GM23338 (cell line): ENCODE results near the gene MAP1LC3B2. TPM values are rescaled to one million over a fixed set of nuclear protein-coding genes. Genes with fewer than 3 reads are reported as not detected.

ENCODE experiments used
- ATAC-seq: fragments of 200-7000 bp; cut with Tn5 transposase; 3 replicates; pipeline ENCODE4 v1.9.1; 2020
- DNase-seq: peaks from one replicate; pipeline ENCODE4 v3.0.0-alpha.2; 2015; ENCODE audit warnings: low spot score
- H2AFZ ChIP-seq: fragments of 200-600 bp; sonication (generic); 2 replicates; pipeline ENCODE4 v1.8.0; 2016; ENCODE audit warnings: antibody characterized with exemption, mild to moderate bottlenecking, moderate library complexity
- H3F3A ChIP-seq: fragments of 200-600 bp; sonication (generic); replicated peaks from 2 replicates; pipeline ENCODE4 v1.8.0; 2017; ENCODE audit warnings: antibody characterized with exemption, mixed run types, low read depth
- H3K27ac ChIP-seq: fragments of 200-600 bp; sonication (generic); 2 replicates; pipeline ENCODE4 v1.6.1; 2016; ENCODE audit warnings: low read depth
- H3K27me3 ChIP-seq: fragments of 200-600 bp; sonication (generic); 2 replicates; pipeline ENCODE4 v1.8.0; 2016; ENCODE audit warnings: mild to moderate bottlenecking, mixed run types, moderate library complexity; ENCODE audit not compliant: insufficient read depth
- H3K36me3 ChIP-seq: fragments of 200-600 bp; sonication (generic); 2 replicates; pipeline ENCODE4 v1.8.0; 2016; ENCODE audit warnings: mild to moderate bottlenecking; ENCODE audit not compliant: insufficient read depth
- H3K4me1 ChIP-seq: fragments of 200-600 bp; sonication (generic); 2 replicates; pipeline ENCODE4 v1.8.0; 2016; ENCODE audit warnings: mild to moderate bottlenecking, moderate library complexity; ENCODE audit not compliant: insufficient read depth
- H3K4me2 ChIP-seq: fragments of 200-600 bp; sonication (generic); 2 replicates; pipeline ENCODE4 v1.7.1; 2017; ENCODE audit warnings: mixed run types
- H3K4me3 ChIP-seq: fragments of 200-600 bp; sonication (generic); 2 replicates; pipeline ENCODE4 v1.6.1; 2016; ENCODE audit warnings: mixed run types
- H3K79me2 ChIP-seq: fragments of 200-600 bp; sonication (generic); replicated peaks from 2 replicates; pipeline ENCODE4 v1.8.0; 2017; ENCODE audit warnings: mild to moderate bottlenecking; ENCODE audit not compliant: insufficient read depth
- H3K9me2 ChIP-seq: fragments of 200-600 bp; sonication (generic); 2 replicates; pipeline ENCODE4 v1.8.0; 2017; ENCODE audit not compliant: insufficient read depth
- H4K20me1 ChIP-seq: fragments of 200-600 bp; sonication (generic); replicated peaks from 2 replicates; pipeline ENCODE4 v1.8.0; 2017; ENCODE audit warnings: mild to moderate bottlenecking; ENCODE audit not compliant: insufficient read depth
- H3K27ac Mint-ChIP-seq: 2 replicates; pipeline ENCODE4 v1.8.0; 2020; ENCODE audit warnings: inconsistent platforms, mild to moderate bottlenecking, moderate library complexity, mixed read lengths
- H3K27me3 Mint-ChIP-seq: 3 replicates; pipeline ENCODE4 v1.8.0; 2022; ENCODE audit warnings: low read depth, mild to moderate bottlenecking, moderate library complexity, mixed read lengths, inconsistent platforms; ENCODE audit not compliant: insufficient read depth, poor library complexity
- H3K36me3 Mint-ChIP-seq: 3 replicates; pipeline ENCODE4 v1.8.0; 2021; ENCODE audit warnings: low read depth, mild to moderate bottlenecking, inconsistent platforms, moderate library complexity, mixed read lengths
- H3K4me1 Mint-ChIP-seq: 3 replicates; pipeline ENCODE4 v1.8.0; 2020; ENCODE audit warnings: mild to moderate bottlenecking, inconsistent platforms, mixed read lengths
- H3K4me3 Mint-ChIP-seq: 3 replicates; pipeline ENCODE4 v1.8.0; 2021; ENCODE audit warnings: moderate library complexity, mild to moderate bottlenecking, inconsistent platforms, mixed read lengths
- H3K9me3 Mint-ChIP-seq: 3 replicates; pipeline ENCODE4 v1.8.0; 2020; ENCODE audit warnings: moderate library complexity, mild to moderate bottlenecking, inconsistent platforms, mixed read lengths
- CREB1 ChIP-seq: fragments of 250-450 bp; sonication (Bioruptor Pico); IDR thresholded peaks from 2 replicates; pipeline ENCODE4 v1.5.0; 2020; ENCODE audit warnings: low read depth, mild to moderate bottlenecking, moderate library complexity
- CTCF ChIP-seq, 2 experiments: fragments of 200-600 bp in 1 of 2; sonication (generic) in 1 of 2; conservative IDR thresholded peaks; 2 replicates each; pipeline versions ENCODE4 v1.5.1 to v1.6.1; 2016 to 2017; ENCODE audit warnings: antibody characterized with exemption in 2 of 2, low read depth in 2 of 2, mild to moderate bottlenecking in 2 of 2, moderate library complexity in 1 of 2
- ETS1 ChIP-seq: IDR thresholded peaks from 2 replicates; pipeline ENCODE4 v1.6.1; 2016; ENCODE audit warnings: antibody characterized with exemption
- EZH2 ChIP-seq: fragments of 200-600 bp; sonication (generic); IDR thresholded peaks from one replicate; pipeline ENCODE4 v1.8.0; 2017; ENCODE audit warnings: antibody characterized with exemption, mild to moderate bottlenecking, low read depth; ENCODE audit not compliant: unreplicated experiment
- EZH2phosphoT487 ChIP-seq: fragments of 200-600 bp; sonication (generic); IDR thresholded peaks from one replicate; pipeline ENCODE4 v1.8.1; 2018; ENCODE audit warnings: antibody characterized with exemption; ENCODE audit not compliant: unreplicated experiment
- JUNB ChIP-seq: IDR thresholded peaks from one replicate; pipeline ENCODE4 v1.6.1; 2016; ENCODE audit warnings: antibody characterized with exemption; ENCODE audit not compliant: unreplicated experiment
- POLR2AphosphoS5 ChIP-seq: IDR thresholded peaks from 2 replicates; pipeline ENCODE4 v1.6.1; 2016; ENCODE audit warnings: antibody characterized with exemption, low read depth
- REST ChIP-seq: IDR thresholded peaks from one replicate; pipeline ENCODE4 v1.6.1; 2018; ENCODE audit warnings: antibody characterized with exemption; ENCODE audit not compliant: unreplicated experiment
- STAT1 ChIP-seq: IDR thresholded peaks from one replicate; pipeline ENCODE4 v1.6.1; 2016; ENCODE audit warnings: antibody characterized with exemption; ENCODE audit not compliant: unreplicated experiment
- ZNF114 ChIP-seq: fragments of 250-450 bp; sonication (Bioruptor Pico); IDR thresholded peaks from 2 replicates; pipeline ENCODE4 v1.5.0; 2020; ENCODE audit warnings: mild to moderate bottlenecking, moderate library complexity
- polyA plus RNA-seq: library from polyadenylated mRNA; unstranded; fragments of >200 nt; fragmentation: Nextera tagmentation; extraction: Ambion mirVana; gene quantifications from 2 replicates; pipeline ENCODE4 v1.2.1, GENCODE V29; 2016
- total RNA-seq: library from RNA; depleted of rRNA; stranded (reverse); fragments of >200 nt; shearing (Covaris generic); gene quantifications from 2 replicates; pipeline ENCODE4 v1.2.3, GENCODE V29; 2014

MAP1LC3B2 gene
- total and polyA plus RNA-seq, 2 experiments from 2014 or later: 1.3 to 6.7 TPM

GRCh38 chr12:116547955-116548501 is 11.2 kb upstream of the MAP1LC3B2 start (continued):
- no peak for TF ChIP-seq REST
- no peak for TF ChIP-seq STAT1
- no peak for TF ChIP-seq CREB1 (CRISPR knock-in tag)
- no peak for TF ChIP-seq ETS1
- no peak for TF ChIP-seq EZH2phosphoT487

GRCh38 chr12:116549993-116550392 is 9.2 kb upstream of the MAP1LC3B2 start:
- Histone ChIP-seq H3K27me3 (no peaks in the 10 kb centered on the region), H3F3A (no peaks in the 10 kb centered on the region), H3K36me3 (no peaks in the 10 kb centered on the region), H4K20me1 (no peaks in the 10 kb centered on the region), H3K9me2 (0 out of 2 replicates have a peak, but pooled peaks cover 3% of the 10 kb centered on the region), H2AFZ (no peak overlapping the region), H3K79me2 (no peaks in the 10 kb centered on the region), H3K4me2 (no peak overlapping the region), H3K4me1 (peaks cover 4% of the 10 kb centered on the region; the same call in 1 of the 2 replicates), H3K27ac (no peak overlapping the region), H3K4me3 (no peak overlapping the region)
- DNase-seq (no peak), ATAC-seq (no peak)
- Mint-ChIP-seq H3K36me3 (no peaks in the 10 kb centered on the region), H3K4me3 (no peak overlapping the region), H3K9me3 (no peaks in the 10 kb centered on the region), H3K4me1 (peaks cover 11% of the 10 kb centered on the region), H3K27ac (no peak overlapping the region), H3K27me3 (no peaks in the 10 kb centered on the region)
- TF ChIP-seq POLR2AphosphoS5 (no peak), JUNB (no peak), STAT1 (no peak), ZNF114 (CRISPR knock-in tag) (no peak), EZH2phosphoT487 (no peak), ETS1 (no peak), REST (no peak), EZH2 (no peak), CTCF (conservative IDR thresholded peaks at IDR 0.05; ENCODE audit: low read depth in 2 of 2) (no peak)
